IPS-15b (cell line): ENCODE measurements around the gene ADSS2.
"Not testable (repeated sequence)": the region's sequence is repeated elsewhere in the genome, so short reads cannot be mapped to it uniquely, and the experiment has no call there.

ENCODE experiments used
- H3K27me3 ChIP-seq: one replicate; pipeline ENCODE4 v1.6.1; 2013; ENCODE audit warnings: low read length; ENCODE audit not compliant: control insufficient read depth, insufficient read depth
- H3K36me3 ChIP-seq: one replicate; pipeline ENCODE4 v1.6.1; 2013; ENCODE audit warnings: low read length; ENCODE audit not compliant: control insufficient read depth, insufficient read depth
- H3K4me1 ChIP-seq: one replicate; pipeline ENCODE4 v1.6.1; 2013; ENCODE audit warnings: mild to moderate bottlenecking, low read length; ENCODE audit not compliant: control insufficient read depth, insufficient read depth
- H3K4me3 ChIP-seq: one replicate; pipeline ENCODE4 v1.5.1; 2013; ENCODE audit warnings: low read depth, low read length
- H3K9ac ChIP-seq: one replicate; pipeline ENCODE4 v1.6.1; 2013; ENCODE audit warnings: low read depth, mild to moderate bottlenecking, low read length
- H3K9me3 ChIP-seq: one replicate; pipeline ENCODE4 v1.6.1; 2013; ENCODE audit warnings: mild to moderate bottlenecking, low read length; ENCODE audit not compliant: control insufficient read depth, insufficient read depth

Gene ADSS2

DNA sequence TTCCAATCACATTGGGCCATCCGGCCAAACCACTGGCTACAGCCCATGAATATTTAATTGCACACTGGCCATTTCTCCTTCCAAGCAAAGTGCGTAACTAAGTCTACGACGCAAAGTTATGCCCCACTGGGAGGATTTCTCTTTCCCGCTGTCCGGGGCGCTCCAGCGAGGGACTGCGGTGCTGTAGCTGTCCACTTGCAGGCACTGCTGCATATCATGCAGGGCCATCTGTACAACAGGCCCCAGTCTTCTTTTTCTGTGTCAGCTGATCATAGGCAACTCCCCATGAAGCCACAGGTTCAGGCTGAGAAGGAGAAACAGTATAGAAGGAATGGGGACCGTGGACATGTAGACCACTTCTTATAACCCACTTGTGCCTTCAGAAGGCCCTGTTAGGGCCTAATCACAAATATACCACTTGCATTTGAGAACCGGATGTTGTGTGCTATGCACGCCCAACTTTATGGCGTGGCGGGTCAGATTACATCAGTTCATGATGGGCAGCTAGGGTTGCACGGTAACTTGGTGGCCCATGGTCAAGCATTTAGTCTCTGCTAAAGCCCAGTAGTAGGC lies 58.0 kb downstream of the ADSS2 start:
- no peaks in the 10 kb centered on the region for H3K27me3 ChIP-seq
- H3K36me3 ChIP-seq = no peaks in the 10 kb centered on the region
- no peak overlapping the region for H3K9ac ChIP-seq
- H3K4me3 ChIP-seq = no peak overlapping the region
- no peaks in the 10 kb centered on the region for H3K4me1 ChIP-seq
- no peaks in the 10 kb centered on the region for H3K9me3 ChIP-seq

GRCh38 chr1:244391761-244392160 lies 59.9 kb downstream of the ADSS2 start:
- no peaks in the 10 kb centered on the region for H3K36me3 ChIP-seq
- H3K27me3 ChIP-seq = no peaks in the 10 kb centered on the region
- no peaks in the 10 kb centered on the region for H3K9me3 ChIP-seq
- no peak overlapping the region for H3K9ac ChIP-seq
- H3K4me1 ChIP-seq = no peaks in the 10 kb centered on the region
- no peak overlapping the region for H3K4me3 ChIP-seq

- Histone ChIP-seq H3K9ac (no peak overlapping the region), H3K4me3 (no peak overlapping the region), H3K36me3 (no peaks in the 10 kb centered on the region), H3K27me3 (no peaks in the 10 kb centered on the region), H3K4me1 (no peaks in the 10 kb centered on the region), H3K9me3 (no peaks in the 10 kb centered on the region)
These were observed 62.7 kb downstream of the ADSS2 start for GRCh38 chr1:244388961-244389360.

GRCh38 chr1:244387415-244387814 lies 64.3 kb downstream of the ADSS2 start:
- Histone ChIP-seq H3K9me3 (no peaks in the 10 kb centered on the region), H3K27me3 (no peaks in the 10 kb centered on the region), H3K4me3 (no peak overlapping the region), H3K9ac (no peak overlapping the region), H3K4me1 (no peaks in the 10 kb centered on the region), H3K36me3 (no peaks in the 10 kb centered on the region)

GRCh38 chr1:244386595-244386994 lies 65.1 kb downstream of the ADSS2 start:
- Histone ChIP-seq H3K36me3 (no peaks in the 10 kb centered on the region), H3K9me3 (no peaks in the 10 kb centered on the region)

DNA sequence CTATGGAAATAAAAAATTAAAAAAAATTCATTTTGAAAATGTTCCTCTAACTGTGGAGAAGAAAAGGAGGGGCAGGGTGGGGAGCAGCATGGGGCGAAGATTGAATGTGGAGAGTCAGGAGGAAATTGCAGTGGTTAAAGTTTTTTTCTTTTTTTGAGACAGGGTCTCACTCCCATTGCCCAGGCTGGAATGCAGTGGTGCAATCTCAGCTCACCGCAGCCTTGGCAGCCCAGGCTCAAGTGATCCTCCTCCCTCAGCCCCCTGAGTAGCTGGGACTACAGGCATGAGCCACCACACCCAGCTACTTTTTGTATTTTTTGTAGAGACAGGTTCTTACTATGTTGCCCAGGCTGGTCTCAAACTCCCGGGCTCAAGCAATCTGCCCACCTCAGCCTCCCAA lies 67.6 kb downstream of the ADSS2 start:
- no peak overlapping the region for H3K9ac ChIP-seq
- H3K9me3 ChIP-seq = no peaks in the 10 kb centered on the region
- H3K27me3 ChIP-seq = no peaks in the 10 kb centered on the region
- no peak overlapping the region for H3K4me3 ChIP-seq
- no peaks in the 10 kb centered on the region for H3K36me3 ChIP-seq
- no peaks in the 10 kb centered on the region for H3K4me1 ChIP-seq

More at GRCh38 chr1:244386595-244386994, 65.1 kb downstream of the ADSS2 start:
- Histone ChIP-seq H3K27me3 (no peaks in the 10 kb centered on the region), H3K4me3 (no peak overlapping the region), H3K4me1 (no peaks in the 10 kb centered on the region), H3K9ac (no peak overlapping the region)

GRCh38 chr1:244383278-244383884 lies 68.3 kb downstream of the ADSS2 start:
- H3K9ac ChIP-seq = no peak overlapping the region
- no peaks in the 10 kb centered on the region for H3K36me3 ChIP-seq
- no peak overlapping the region for H3K4me3 ChIP-seq
- no peaks in the 10 kb centered on the region for H3K27me3 ChIP-seq
- no peaks in the 10 kb centered on the region for H3K4me1 ChIP-seq
- no peaks in the 10 kb centered on the region for H3K9me3 ChIP-seq

- no peaks in the 10 kb centered on the region for H3K9me3 ChIP-seq
- H3K9ac ChIP-seq = no peak overlapping the region
These were observed 69.7 kb downstream of the ADSS2 start for GRCh38 chr1:244381878-244382565.

DNA sequence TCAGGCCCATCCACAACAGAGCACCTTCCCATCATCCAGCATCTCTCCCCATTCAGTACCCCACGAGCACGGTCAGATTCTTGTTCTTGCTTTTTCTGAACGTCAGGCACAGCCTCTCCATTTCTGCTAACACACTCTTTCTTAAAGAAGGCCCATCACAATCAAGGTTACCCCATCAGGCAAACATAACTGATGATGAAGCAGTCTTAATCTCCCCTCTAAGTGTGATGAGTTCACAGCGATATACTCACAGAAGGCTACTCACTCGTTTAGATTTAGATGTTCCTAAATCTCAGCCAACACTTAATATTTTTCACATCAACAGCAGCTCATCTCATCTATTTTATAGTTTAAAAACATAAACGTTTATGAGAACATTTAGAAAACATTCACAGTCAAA lies 75.6 kb downstream of the ADSS2 start:
- Histone ChIP-seq H3K9me3 (no peaks in the 10 kb centered on the region), H3K4me3 (no peak overlapping the region), H3K4me1 (no peaks in the 10 kb centered on the region), H3K36me3 (no peaks in the 10 kb centered on the region), H3K9ac (no peak overlapping the region), H3K27me3 (no peaks in the 10 kb centered on the region)

More at GRCh38 chr1:244381878-244382565, 69.7 kb downstream of the ADSS2 start:
- Histone ChIP-seq H3K36me3 (no peaks in the 10 kb centered on the region), H3K4me3 (no peak overlapping the region), H3K27me3 (no peaks in the 10 kb centered on the region), H3K4me1 (no peaks in the 10 kb centered on the region)

- no peaks in the 10 kb centered on the region for H3K36me3 ChIP-seq
- no peaks in the 10 kb centered on the region for H3K4me1 ChIP-seq
- no peaks in the 10 kb centered on the region for H3K27me3 ChIP-seq
- H3K9ac ChIP-seq = no peak overlapping the region
- no peaks in the 10 kb centered on the region for H3K9me3 ChIP-seq
- no peak overlapping the region for H3K4me3 ChIP-seq
These were observed 76.7 kb downstream of the ADSS2 start for GRCh38 chr1:244375051-244375450.

GRCh38 chr1:244374484-244374883 lies 77.2 kb downstream of the ADSS2 start:
- not testable (repeated sequence) for H3K4me3 ChIP-seq, H3K9ac ChIP-seq, H3K4me1 ChIP-seq

More at GRCh38 chr1:244374484-244374883, 77.2 kb downstream of the ADSS2 start:
- H3K27me3 ChIP-seq, H3K9me3 ChIP-seq, H3K36me3 ChIP-seq: not testable (repeated sequence)
